Activated CD4-positive, alpha-beta T cell treated with anti-CD3 and anti-CD28 coated beads, Interleukin-2, amount 50 U/mL, for 1 hour (primary cell): Measurements from ENCODE around the gene CREB5.
"Not testable (repeated sequence)": the region's sequence is repeated elsewhere in the genome, so short reads cannot be mapped to it uniquely, and the experiment has no call there.

ENCODE experiments used
- DNase-seq: peaks from one replicate; pipeline ENCODE4 v3.0.0-alpha.2; 2020

CREB5 gene

DNA sequence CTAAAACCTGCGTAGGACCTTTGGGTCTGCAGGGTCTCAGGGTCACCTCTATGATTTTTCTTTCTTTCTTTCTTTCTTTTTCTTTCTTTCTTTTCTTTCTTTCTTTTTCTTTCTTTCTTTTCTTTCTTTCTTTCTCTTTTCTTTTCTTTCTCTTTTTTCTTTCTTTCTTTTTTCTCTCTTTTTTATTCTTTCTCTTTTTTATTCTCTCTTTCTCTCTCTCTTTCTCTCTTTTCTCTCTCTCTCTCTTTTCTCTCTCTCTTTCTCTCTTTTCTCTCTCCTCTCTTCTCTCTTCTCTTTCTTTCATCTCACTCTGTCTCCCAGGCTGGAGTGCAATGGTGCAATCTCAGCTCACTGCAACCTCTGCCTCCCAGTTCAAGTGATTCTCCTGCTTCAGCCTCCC is 139.4 kb downstream of the CREB5 start:
- DNase-seq = not testable (repeated sequence)

DNA sequence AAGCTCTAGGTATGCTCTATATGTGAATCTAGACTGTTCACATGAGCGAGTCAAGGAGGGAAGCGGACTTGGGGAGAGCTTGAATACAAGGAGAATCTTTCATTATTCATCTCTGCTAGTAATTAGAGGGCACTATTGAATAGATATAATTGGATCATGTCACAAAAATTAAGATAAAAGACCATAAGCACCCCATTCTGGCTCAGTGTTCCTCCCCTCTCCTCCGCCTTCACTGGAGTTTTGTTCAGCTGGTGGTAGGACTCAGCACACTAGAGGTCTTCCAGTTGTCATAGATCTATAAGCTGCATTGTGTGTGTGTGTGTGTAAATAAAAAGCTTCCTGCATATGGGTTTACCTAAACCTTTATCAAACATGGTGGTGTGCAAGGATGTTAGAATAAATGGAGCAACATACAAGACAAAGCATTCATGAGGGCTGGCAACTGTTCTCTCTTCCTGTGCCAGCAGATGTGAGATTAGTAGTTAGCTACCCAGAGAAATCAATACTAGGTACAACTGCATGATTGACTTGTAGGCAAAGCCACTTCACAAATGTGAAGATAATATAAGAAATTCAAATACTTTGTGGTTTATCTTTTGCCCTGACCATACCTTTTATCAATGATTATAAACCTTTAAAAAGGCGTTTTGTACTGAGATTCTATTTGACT is 142.6 kb downstream of the CREB5 start:
- DNase-seq = no peak

DNA sequence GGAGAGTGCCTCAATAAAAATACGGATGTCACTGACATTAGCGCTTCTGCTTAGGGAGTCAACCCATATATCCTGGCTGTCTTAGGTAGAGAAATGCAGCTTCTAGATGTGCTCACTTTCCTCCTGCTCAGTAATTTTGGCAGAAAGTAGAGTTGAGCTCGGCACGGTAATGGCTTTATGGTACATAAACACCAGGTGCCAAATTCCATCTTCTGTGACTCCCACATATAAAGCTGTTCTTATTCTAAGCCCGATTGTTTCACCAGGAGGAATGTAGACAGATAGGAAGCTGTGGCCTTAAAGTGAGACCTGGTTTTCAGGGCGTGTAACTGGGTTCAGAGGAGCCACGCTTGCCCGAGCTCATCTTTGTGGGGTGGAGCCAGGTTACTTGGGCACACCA is 143.7 kb downstream of the CREB5 start:
- no peak for DNase-seq

DNA sequence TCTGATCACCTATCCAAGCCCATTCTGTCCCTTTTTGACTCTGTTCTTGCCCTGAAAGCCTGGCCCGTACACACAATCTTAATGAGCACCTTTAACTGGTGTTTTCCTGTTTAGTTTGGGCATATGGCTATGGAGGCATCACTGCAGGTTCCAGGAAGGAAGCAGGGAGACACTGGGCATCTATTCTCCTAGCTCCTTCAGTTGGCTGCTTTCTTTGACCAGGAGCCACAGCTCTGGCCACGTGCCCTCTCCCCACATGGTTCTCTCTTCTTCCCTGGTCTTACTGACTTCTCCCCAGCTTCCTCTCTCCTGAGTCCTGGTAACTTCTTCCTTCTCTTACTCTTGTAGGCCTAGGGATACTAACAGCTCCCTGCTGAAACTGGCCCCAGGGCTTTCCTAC is 144.4 kb downstream of the CREB5 start:
- no peak for DNase-seq

DNA sequence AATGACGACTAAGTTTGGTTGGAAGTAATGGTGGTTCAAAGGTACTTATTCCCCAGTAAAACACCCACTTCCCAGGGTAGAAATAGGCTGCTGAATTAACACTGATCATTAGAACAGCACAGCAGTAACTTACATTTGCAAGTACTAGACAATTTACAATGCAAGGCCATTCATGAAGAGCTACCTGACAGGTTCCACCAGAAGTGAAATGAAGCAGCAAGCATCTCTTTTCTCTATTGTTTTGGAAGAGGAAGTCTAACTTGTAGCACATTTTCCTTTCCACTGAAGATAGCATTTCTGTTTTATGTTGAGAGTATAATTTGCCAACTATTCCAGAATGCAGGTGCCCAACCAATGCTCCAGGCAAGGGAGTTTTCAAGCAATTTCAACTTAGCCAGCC is 145.9 kb downstream of the CREB5 start:
- no peak for DNase-seq

DNA sequence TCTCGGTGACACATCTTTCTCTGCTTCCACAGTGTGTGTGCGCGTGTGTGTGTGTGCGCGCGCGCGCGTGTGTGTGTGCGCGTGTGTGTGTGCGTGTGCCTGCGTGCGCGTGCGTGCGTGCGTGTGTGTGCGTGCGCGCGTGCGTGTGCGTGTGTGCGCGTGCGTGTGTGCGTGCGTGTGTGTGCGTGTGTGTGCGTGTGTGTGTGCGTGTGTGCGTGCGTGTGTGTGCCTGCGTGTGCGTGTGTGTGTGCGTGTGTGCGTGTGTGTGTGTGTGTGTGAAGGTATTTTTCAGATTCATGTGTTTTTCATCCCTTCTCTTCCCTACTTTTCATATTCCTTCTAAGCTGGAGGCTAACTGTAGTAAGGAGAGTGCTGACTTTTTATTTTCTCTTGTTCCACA is 148.4 kb downstream of the CREB5 start:
- no peak for DNase-seq

DNA sequence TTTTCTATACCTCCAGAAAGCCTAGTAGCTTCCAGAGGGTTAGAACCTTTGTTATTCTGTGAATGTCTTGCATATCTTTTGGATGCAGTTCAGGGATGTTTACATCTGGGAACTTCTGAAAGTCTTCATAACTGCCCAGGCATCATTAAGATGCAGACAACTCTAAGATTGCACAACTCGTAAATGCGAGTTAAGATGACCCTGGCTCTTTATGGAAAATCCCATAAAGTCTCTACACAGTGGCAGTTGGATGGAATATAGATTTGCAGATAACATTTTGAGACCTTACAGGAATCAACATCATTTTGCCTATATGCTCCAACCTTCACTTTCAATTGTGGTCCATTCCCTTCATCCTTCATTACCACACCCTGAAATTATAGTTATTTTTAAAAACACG is 151.7 kb downstream of the CREB5 start:
- no peak for DNase-seq

DNA sequence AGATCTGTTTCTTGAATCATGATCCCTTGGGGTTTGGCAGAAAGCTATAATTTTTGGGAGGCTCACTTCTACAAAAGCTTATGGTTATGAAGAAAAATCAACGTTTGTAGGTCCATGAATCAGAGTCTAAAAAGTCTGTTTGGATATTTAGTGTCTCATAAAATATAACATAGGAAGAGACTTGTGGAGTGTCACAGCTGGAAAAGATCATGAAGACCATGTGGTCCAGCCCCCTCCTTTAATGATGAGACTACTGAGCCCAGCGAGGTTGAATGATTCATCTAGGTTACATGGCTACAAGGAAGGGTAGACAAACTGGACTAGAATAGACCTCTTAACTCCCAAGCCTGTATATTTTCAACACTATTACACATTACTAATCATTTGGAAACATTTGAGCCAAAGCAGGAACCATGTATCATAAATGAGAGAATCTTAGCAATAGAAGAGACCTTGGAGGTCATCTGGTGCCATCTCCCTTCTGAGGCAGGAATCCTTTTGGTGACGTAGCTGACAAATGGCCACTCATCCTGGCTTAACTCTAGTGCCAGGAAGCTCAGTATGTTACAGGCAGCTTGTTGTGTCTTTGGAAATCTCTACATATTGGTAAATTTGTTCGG is 152.5 kb downstream of the CREB5 start:
- DNase-seq = no peak

DNA sequence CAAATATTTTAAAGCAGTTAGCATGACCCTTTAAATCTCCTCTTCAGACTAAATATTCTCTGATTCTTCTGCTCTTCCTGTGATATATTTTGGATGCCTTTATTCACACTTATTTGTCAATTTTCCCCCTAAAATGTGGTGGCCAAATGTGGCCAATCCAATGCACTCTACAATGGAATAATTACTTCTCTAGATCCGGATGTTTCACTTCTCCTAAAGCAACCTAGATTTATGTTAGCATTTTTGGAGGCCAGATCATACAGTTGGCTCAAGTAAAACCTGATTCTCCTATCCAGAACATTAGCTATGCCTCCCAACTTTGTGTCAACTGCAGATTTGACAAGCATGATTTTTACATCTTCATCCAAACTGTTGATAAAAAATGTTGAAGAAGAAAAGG is 153.7 kb downstream of the CREB5 start:
- no peak for DNase-seq

DNA sequence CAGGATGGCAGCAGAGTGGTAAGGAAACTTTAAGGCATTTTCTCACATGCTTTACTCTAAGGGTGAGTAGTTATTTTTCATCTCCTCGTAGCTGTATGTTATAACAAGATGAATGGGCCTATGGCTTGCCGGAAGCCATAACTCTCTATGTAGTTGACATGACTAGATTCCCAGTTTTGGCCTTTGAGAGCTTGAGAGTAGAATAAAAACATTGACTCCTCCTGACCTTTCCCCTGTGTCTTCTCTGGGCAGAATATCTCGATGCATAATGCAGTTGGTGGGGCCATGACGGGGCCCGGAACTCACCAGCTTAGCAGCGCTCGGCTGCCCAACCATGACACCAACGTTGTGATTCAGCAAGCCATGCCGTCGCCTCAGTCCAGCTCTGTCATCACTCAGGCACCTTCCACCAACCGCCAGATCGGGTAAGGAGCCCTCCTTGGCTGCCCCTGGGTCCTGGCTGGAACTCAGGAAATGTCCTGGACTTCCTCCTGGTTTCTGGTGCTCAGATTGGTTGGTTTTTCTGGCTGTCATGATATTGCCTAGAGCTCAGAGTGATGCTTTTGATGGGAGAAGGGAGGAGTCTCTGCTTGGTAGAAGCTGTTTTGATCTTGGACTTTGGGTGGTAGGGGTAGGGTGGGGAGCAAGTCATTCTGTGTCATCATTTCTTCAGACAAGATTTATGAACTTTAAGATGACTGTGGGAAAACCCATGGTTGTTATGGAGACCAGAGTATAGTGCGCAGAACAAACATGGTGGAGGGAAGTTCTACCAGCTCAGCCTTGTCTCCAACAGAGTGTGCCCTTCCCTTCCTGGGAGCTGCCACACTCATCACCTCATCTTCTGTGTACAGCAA is 158.0 kb downstream of the CREB5 start:
- no peak for DNase-seq

DNA sequence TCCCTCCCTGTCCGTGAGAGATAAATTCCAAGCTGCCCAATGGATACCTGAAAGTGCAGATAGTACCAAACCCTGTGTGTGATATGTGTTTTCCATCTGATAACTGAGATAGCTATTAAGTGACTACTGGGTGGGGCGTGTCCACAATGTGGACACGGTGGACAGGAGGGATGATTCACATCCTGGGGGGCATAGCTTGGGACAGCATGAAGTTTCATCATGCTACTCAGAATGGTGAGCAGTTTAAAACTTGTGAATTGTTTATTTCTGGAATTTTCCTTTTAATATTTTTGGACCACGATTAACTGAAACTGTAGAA is 158.6 kb downstream of the CREB5 start:
- DNase-seq = no peak

DNA sequence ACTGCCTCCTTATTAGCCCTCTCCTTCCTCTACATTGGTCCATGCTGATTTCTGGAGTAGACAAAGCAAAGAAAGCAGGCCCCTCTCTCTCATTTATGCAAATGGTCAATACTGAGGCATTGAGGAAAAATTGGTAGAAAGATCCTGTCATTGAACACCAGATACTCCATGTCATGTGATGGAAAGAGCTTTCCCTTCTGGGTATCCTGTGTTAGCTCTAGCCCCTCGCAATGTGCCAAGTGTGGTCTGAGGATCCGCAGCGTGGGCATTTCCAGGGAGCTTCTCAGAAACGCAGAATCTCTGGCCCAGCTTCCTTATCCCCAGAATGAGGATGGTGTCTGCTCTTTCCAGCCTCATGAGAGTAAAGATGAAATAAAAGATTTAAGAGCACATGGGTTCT is 159.1 kb downstream of the CREB5 start:
- no peak for DNase-seq

DNA sequence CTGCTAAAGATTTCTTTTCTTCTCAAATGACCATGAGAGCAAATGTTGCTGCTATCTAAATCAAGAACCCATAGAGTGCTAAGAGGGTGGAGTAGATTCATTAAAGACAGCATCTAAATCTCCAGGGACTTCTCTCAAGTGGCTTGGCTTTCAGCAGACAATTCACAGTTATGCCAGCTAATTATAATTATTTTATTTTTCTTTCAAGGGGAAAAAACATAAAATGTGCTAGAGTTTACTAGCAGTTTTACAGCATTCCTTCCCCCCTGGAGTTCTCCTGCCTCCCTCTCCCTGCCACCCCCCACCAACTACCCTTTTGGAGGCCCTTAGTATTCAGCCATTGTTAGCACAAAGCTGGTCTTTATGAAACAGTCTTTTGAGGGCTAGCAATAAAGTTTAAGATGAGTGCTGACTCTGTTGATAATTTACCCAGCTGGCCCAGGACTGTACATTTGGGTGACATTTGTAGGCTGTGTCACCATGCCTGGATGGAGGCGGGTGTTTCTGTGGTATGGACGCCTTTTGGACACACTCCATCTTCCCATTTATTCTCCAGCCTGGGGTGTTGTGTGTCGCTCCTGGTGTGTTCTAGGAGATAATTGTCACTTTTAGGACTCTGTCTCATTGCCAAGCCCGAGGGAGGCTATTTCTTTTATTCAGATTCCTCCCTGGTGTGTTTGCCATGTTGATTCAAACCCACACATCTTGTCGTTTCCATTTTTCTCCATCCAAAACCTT is 160.2 kb downstream of the CREB5 start:
- no peak for DNase-seq

DNA sequence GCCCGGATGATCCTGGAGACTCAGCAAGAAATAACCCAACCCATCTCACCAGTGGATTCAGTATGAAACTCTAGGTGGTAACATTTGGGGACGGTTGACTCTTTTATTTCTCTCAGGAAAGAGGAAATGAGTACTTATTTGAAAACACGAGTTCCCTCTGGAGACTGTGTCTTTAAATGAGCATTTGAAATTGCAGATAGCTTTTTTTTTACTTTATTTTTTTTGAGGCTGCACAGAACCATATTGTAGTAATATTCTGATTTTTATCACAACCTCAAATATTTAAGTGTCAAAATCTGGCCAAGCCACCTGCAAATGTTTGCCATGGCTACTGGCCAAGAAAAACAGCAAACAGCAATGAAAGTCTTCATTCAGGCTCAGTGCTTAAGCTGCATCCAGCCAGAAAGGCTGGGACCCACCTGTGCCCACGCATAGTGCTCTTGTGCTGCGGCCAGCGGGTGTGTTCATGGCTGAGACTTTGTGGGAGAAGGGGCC is 160.8 kb downstream of the CREB5 start:
- DNase-seq = no peak

DNA sequence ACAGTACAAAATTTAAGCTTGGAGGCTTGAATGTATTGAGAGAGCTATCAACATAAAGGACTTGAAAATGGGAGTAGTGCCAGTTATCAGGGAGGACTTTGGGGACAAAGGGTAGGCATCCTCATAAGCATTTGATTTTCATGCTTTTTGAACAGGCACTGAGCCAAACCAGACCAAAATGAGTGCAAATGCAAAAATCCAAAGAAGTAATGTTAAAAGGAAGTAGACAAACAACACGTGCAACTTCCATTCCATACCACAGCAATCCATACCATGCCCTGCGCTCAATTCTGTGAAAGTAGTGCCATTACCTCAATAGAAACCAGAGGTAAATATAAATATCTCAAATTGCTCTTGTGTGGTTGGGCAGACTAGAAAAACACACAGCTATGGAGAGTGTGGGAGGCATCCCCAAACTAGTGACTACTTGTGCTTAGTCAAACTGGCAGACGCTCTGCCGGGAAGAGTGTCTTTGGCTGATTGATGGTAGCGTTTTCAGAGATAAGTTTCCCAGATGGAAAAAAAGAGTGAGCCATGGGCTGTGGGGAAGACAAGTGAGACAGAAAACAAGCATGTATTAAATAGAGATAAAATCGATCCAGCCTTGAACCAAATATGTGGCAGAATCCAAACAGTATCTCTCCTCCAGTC is 161.5 kb downstream of the CREB5 start:
- DNase-seq = no peak

DNA sequence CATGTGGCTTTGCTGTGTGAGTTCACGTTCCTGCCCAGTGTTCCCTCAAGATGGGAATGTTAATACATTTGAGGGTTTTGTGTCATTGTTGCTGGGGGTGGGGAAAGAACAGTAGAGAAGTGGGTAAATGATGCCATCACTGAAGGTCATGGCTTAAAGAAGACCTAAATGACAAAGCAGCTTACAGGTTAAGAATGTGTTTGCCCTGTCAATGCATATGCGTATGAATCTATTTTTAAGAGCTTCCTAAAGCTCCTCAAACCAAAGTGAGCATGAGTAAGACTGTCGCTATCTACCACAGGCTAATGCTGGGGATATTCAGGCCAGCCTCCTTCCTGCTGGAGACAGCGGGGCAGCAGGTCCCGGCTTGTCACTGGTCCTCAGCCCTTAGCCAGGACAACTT is 162.9 kb downstream of the CREB5 start:
- DNase-seq = no peak

DNA sequence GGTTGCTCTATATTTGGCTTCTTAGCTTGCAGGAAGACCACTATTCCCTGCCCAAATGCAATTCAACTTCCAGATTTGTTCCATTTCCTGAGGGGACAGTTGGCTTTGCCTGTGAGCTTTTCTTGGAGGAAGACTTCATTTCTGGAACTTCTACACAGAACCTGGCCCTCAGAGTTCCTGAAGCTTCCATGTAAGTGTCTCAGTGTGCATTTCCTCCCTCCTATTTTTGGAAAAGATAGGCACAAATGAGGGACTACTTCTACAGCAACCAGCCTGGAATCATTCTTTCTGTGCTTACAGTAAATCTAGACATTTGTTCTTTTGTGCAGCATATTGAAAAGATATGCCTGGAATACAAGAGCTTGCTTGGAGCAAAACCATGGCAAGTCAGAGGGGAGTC is 164.3 kb downstream of the CREB5 start:
- no peak for DNase-seq

DNA sequence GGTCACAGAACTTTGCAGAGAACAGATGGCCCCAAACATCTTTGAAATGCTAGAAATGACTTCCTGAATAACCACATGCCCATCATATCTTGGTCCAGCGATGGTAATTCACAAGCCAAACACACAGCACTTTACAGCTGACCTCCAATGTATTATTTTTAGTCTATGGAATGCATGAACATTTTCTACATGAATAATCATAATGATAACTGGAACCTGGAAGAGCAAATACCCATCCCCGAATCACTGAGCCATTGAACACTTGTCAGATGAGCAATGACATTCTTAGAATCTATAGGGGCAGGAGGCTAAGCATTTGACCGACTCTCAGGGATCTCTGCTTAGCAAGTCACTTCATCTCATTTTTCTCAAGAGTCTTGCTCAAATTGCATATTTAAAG is 167.3 kb downstream of the CREB5 start:
- DNase-seq = no peak

DNA sequence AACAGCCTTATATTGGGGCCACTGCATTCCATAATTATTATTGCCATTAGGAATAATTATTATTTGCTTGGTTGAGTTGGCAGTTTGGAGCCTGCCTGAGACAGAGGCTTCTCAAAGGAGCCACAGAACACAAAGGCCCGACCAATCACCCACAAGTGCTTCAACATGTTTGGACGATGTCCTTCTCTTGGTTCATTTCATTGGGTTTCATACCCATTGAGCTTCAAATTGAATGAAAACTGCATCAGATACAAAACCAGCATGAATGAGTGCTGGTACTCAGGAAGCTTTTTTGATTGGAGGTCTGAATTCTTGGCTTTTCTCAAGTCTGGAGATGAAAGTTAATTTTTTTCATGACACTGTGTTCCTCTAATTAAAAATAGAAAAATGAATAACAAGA is 168.3 kb downstream of the CREB5 start:
- no peak for DNase-seq

DNA sequence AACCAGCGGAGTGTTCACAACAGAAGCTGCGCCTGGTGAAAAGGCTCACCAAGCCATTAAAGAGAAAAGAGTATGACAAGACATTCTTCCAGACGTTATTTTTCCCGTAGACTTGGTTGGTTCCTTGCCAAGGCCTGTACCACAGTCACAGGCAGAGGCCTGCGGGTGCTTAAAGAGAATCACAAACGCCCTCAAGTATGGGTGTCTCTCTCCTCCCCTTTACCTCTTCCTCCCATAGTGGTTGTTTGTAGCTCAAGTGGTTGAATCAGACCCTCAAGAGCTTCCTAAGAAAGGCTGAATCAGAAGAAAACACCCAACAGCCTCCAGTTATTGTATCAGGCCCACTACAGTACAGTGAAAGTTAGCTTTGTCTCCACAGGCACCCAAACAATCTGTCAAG is 169.0 kb downstream of the CREB5 start:
- no peak for DNase-seq

DNA sequence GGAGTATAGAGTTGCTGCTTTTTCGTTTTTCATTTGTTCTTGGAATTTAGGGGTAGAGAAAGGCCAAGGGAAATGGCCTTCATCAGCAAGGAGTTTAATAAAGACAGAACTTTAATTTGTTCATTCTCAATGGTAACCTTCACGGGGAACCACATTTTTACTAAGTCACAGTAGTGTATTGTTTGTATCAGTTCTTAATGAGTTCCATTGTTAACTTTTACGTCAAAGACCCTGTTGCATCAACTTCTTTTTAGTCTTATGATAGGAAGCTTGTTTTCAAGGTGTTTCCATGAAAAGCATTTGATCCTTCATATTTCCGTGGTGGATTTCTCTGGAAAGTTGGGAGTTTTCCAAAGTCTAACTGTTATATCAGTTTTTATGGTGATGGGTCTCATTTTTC is 169.9 kb downstream of the CREB5 start:
- no peak for DNase-seq

DNA sequence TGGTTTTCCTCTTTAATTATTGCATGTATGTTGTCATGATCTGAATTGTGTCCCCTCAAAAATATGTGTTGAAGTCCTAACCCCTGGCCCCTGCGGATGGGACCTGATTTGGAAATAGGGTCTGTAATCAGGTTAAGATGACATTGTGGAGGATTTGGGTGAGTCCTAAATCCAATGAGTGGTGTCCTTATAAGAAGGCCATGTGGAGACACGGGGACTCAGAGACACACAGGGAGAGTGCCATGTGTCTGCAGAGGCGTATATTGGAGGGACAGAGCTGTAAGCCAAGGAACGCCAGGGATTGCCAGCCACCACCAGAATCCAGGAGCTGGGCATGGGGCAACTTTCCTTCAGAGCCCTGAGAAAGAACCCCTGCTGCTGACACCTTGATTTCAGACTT is 171.9 kb downstream of the CREB5 start:
- no peak for DNase-seq

DNA sequence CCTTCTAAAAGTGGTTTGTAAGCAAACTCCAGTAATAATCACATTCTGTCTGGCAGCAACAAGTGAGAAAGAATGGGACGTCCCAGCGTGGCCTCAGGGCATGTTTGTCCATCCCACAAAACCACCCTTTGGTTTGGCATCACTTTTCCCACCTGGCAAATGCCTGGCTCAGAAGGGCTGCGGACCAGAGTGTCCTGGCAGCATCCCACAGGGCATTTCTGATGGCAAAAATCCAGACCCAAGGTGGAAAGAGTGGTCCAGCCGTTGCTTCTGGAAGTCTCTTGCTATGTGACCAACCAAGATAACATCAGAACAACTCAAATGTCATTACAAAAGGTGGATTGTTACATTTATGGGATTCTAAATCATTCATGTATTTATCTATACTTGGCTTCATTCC is 174.4 kb downstream of the CREB5 start:
- no peak for DNase-seq
